A673 (cell line): ENCODE data around the gene BPIFA1. TPM values are rescaled to one million over a fixed set of nuclear protein-coding genes. Genes with fewer than 3 reads are reported as not detected.

Experiments used
- BruUV-seq: library from RNA; stranded (reverse); fragments of 400-500 nt; replicated peaks from 2 replicates; lab custom pipeline; 2021; lab: Mats Ljungman, UMichigan
- CTCF ChIA-PET: fragments of 300-600 bp; sonication (Branson Sonifier 250); formaldehyde crosslinking; loops from one replicate; lab custom pipeline; 2022; ENCODE audit warnings: antibody characterized with exemption; lab: Charles Lee
- POLR2A ChIA-PET: fragments of 300-600 bp; sonication (Branson Sonifier 250); formaldehyde crosslinking; loops from one replicate; lab custom pipeline; 2022; ENCODE audit warnings: antibody characterized with exemption; ENCODE audit not compliant: low non-redundant PET; lab: Charles Lee
- DNase-seq: peaks from one replicate; pipeline ENCODE4 v3.0.0-alpha.2; 2015; ENCODE audit warnings: low spot score
- H3K27ac ChIP-seq: fragments of 200-600 bp; sonication (generic); 2 replicates; pipeline ENCODE4 v1.5.1; 2016; ENCODE audit warnings: mixed run types, low read depth, mild to moderate bottlenecking, mixed read lengths, antibody characterized with exemption, low read length; ENCODE audit not compliant: poor library complexity, severe bottlenecking
- H3K27me3 ChIP-seq: fragments of 200-600 bp; sonication (generic); replicated peaks from 2 replicates; pipeline ENCODE4 v1.6.1; 2017; ENCODE audit warnings: mixed run types, low read depth, mild to moderate bottlenecking, mixed read lengths, antibody characterized with exemption, low read length; ENCODE audit not compliant: insufficient read depth, poor library complexity
- H3K36me3 ChIP-seq: fragments of 200-600 bp; sonication (generic); 2 replicates; pipeline ENCODE4 v1.6.1; 2016; ENCODE audit warnings: mixed run types, mild to moderate bottlenecking, mixed read lengths, antibody characterized with exemption, low read length; ENCODE audit not compliant: insufficient read depth, poor library complexity, severe bottlenecking
- H3K4me1 ChIP-seq: fragments of 200-600 bp; sonication (generic); 2 replicates; pipeline ENCODE4 v1.6.1; 2017; ENCODE audit warnings: mixed run types, mild to moderate bottlenecking, mixed read lengths, antibody characterized with exemption, low read length; ENCODE audit not compliant: insufficient read depth, poor library complexity, severe bottlenecking
- H3K4me3 ChIP-seq: fragments of 200-600 bp; sonication (generic); 2 replicates; pipeline ENCODE4 v1.5.1; 2016; ENCODE audit warnings: low read depth, mixed run types, mild to moderate bottlenecking, mixed read lengths, low read length; ENCODE audit not compliant: poor library complexity, severe bottlenecking
- H3K9me3 ChIP-seq: fragments of 200-600 bp; sonication (generic); 2 replicates; pipeline ENCODE4 v1.6.1; 2016; ENCODE audit warnings: mixed run types, low read depth, mild to moderate bottlenecking, mixed read lengths, antibody characterized with exemption, low read length; ENCODE audit not compliant: poor library complexity, severe bottlenecking
- EZH2 ChIP-seq: fragments of 200-600 bp; sonication (generic); IDR thresholded peaks from 2 replicates; pipeline ENCODE4 v1.6.1; 2017; ENCODE audit warnings: borderline replicate concordance, low read depth, mild to moderate bottlenecking, mixed read lengths, antibody characterized with exemption, low read length; ENCODE audit not compliant: poor library complexity, severe bottlenecking
- intact Hi-C: fragments of 100-400 bp; cut with micrococcal nuclease; formaldehyde crosslinking; loops from one replicate; pipeline ENCODE4 v1.10.0; 2022; ENCODE audit not compliant: unreplicated experiment
- total RNA-seq: library from RNA; stranded (reverse); gene quantifications from 2 replicates; pipeline ENCODE4 v1.2.3, GENCODE V29; 2021
- TF ChIP-seq, protein P1 (sequence below): fragments of 300-800, 200-600 bp; sonication (generic); conservative IDR thresholded peaks from 2 replicates; pipeline ENCODE4 v1.5.1; 2017; ENCODE audit warnings: low read depth, mild to moderate bottlenecking, antibody characterized with exemption, low read length, moderate library complexity, mixed read lengths

The BPIFA1 gene
- total RNA-seq, 1 experiment from 2014 or later = not detected

GRCh38 chr20:33280775-33281174 lies 45.0 kb downstream of the BPIFA1 start:
- no peak overlapping the region for H3K4me3 ChIP-seq
- BruUV-seq = no TSS peak
- H3K9me3 ChIP-seq = no peaks in the 10 kb centered on the region
- no peak for DNase-seq
- H3K36me3 ChIP-seq = no peaks in the 10 kb centered on the region
- POLR2A ChIA-PET = no interaction called here
- H3K27me3 ChIP-seq = peaks cover 46% of the 10 kb centered on the region
- TF ChIP-seq, protein P1, sequence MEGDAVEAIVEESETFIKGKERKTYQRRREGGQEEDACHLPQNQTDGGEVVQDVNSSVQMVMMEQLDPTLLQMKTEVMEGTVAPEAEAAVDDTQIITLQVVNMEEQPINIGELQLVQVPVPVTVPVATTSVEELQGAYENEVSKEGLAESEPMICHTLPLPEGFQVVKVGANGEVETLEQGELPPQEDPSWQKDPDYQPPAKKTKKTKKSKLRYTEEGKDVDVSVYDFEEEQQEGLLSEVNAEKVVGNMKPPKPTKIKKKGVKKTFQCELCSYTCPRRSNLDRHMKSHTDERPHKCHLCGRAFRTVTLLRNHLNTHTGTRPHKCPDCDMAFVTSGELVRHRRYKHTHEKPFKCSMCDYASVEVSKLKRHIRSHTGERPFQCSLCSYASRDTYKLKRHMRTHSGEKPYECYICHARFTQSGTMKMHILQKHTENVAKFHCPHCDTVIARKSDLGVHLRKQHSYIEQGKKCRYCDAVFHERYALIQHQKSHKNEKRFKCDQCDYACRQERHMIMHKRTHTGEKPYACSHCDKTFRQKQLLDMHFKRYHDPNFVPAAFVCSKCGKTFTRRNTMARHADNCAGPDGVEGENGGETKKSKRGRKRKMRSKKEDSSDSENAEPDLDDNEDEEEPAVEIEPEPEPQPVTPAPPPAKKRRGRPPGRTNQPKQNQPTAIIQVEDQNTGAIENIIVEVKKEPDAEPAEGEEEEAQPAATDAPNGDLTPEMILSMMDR = no peak
- TF ChIP-seq EZH2 = no peak
- H3K4me1 ChIP-seq = no peaks in the 10 kb centered on the region
- intact Hi-C loops = no loop called here
- H3K27ac ChIP-seq = no peak overlapping the region
- CTCF ChIA-PET = no interaction called here

- no peak for DNase-seq
- H3K36me3 ChIP-seq = no peaks in the 10 kb centered on the region
- CTCF ChIA-PET = no interaction called here
- no peaks in the 10 kb centered on the region for H3K9me3 ChIP-seq
- intact Hi-C loops = no loop called here
- H3K4me3 ChIP-seq = no peak overlapping the region
- POLR2A ChIA-PET = no interaction called here
- TF ChIP-seq, protein P1 = no peak
- TF ChIP-seq EZH2 = no peak
- no TSS peak for BruUV-seq
- peaks cover 45% of the 10 kb centered on the region for H3K27me3 ChIP-seq
- H3K27ac ChIP-seq = no peak overlapping the region
- H3K4me1 ChIP-seq = no peaks in the 10 kb centered on the region
These were observed 45.9 kb downstream of the BPIFA1 start for GRCh38 chr20:33281550-33282146.

DNA sequence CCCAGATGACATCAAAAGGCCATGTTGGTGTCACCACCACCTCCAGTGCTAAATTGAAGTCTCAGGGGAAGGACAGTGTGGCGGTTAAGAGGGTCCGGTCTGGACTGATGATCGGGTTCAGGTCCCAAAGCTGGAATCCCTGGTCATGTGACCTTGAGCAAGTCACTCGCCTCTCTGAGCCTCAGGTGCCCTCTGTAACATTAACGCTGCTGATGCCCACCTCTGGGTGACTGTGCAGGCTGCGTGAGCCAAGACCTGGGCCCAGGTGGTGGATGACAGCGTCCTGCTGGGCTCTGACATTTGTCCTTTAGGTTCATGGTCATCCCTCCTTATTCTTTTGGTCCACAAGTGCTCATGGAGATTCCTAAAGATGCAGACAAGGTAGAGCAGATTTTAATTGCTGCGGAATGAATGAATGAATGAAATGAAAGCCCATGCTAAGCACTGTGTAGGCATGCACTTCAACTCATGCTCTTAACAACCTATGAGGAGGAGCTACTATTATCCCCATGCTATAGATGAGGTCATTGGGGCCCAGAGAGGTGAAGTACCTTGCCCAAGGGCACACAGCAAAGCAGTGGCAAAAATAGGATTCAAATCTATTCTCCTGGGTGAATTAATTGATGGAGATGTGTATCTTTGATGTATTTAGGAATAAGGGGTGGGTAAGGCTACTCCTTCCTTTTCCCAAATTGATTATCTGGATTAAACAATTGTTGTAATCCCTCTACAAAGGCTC lies 46.6 kb downstream of the BPIFA1 start:
- ChIA-PET POLR2A (no interaction called here), CTCF (no interaction called here)
- no peaks in the 10 kb centered on the region for H3K9me3 ChIP-seq
- no peaks in the 10 kb centered on the region for H3K36me3 ChIP-seq
- H3K4me1 ChIP-seq = no peaks in the 10 kb centered on the region
- DNase-seq = no peak
- intact Hi-C loops = no loop called here
- BruUV-seq = no TSS peak
- TF ChIP-seq EZH2 = no peak
- TF ChIP-seq, protein P1 = no peak
- H3K4me3 ChIP-seq = no peak overlapping the region
- H3K27me3 ChIP-seq = peaks cover 51% of the 10 kb centered on the region
- H3K27ac ChIP-seq = no peak overlapping the region
